GM21723 (cell line): Measurements from ENCODE around the gene PSG6.
"Not testable (repeated sequence)": the region's sequence is repeated elsewhere in the genome, so short reads cannot be mapped to it uniquely, and the experiment has no call there.

Experiments used
- ATAC-seq: cut with Tn5 transposase; IDR thresholded peaks from one replicate; pipeline ENCODE4 v1.9.1; 2021; ENCODE audit warnings: mild to moderate bottlenecking, moderate library complexity; ENCODE audit not compliant: unreplicated experiment

Gene PSG6

GRCh38 chr19:42856866-42857543 is 60.7 kb downstream of the PSG6 start:
- ATAC-seq, result not testable (repeated sequence)

DNA sequence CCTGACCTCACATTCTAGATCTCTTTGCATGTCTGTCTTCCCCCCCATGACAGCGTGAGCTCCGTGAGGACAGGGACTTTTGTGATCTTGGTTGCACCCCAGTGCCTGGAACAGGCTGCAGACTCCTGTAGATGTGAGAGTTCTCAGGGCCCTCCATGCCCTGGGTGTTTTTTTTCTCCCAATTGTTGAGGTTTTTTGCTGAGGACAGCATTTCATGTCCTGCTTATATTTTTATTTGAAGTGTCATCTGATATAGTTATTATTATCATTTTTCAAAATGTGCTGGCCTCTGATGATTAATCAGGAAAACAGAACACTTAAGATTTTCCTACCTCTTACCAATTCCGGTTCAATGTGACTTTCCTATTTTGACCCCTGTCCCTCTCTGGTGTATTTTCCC is 62.9 kb downstream of the PSG6 start:
- ATAC-seq, result not testable (repeated sequence)

DNA sequence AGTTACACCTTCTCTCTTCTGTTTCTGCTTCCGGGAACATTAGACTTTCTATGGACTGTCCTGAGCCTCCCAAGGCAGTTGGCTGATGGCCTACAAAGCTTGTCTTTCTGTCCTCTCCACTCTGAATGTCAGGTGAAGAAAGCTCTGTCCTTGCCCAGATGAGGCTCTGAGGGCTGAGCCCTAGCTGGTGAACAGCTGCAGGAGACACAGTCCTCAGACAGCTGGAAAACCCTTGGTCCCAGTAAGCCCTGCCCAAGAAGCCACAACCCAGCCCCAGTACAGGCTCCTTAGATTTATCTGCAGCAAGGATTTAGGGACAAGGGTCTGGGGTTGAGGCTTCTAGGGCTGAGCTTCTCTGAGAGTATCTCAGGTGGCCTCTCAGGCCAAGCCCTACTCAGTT is 64.5 kb downstream of the PSG6 start:
- ATAC-seq, result not testable (repeated sequence)

GRCh38 chr19:42852821-42853220 is 64.9 kb downstream of the PSG6 start:
- not testable (repeated sequence) for ATAC-seq
